HG02571 (cell line): Measurements from ENCODE around the gene MXRA8.
A peak's percentile ranks its signal among the peaks of the same experiment; 100 is the strongest.
"Not testable (repeated sequence)": the region's sequence is repeated elsewhere in the genome, so short reads cannot be mapped to it uniquely, and the experiment has no call there.

ENCODE experiments used
- ATAC-seq: cut with Tn5 transposase; IDR thresholded peaks from one replicate; pipeline ENCODE4 v1.9.1; 2021; ENCODE audit warnings: mild to moderate bottlenecking, moderate library complexity; ENCODE audit not compliant: unreplicated experiment

The MXRA8 gene, protein sequence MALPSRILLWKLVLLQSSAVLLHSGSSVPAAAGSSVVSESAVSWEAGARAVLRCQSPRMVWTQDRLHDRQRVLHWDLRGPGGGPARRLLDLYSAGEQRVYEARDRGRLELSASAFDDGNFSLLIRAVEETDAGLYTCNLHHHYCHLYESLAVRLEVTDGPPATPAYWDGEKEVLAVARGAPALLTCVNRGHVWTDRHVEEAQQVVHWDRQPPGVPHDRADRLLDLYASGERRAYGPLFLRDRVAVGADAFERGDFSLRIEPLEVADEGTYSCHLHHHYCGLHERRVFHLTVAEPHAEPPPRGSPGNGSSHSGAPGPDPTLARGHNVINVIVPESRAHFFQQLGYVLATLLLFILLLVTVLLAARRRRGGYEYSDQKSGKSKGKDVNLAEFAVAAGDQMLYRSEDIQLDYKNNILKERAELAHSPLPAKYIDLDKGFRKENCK

DNA sequence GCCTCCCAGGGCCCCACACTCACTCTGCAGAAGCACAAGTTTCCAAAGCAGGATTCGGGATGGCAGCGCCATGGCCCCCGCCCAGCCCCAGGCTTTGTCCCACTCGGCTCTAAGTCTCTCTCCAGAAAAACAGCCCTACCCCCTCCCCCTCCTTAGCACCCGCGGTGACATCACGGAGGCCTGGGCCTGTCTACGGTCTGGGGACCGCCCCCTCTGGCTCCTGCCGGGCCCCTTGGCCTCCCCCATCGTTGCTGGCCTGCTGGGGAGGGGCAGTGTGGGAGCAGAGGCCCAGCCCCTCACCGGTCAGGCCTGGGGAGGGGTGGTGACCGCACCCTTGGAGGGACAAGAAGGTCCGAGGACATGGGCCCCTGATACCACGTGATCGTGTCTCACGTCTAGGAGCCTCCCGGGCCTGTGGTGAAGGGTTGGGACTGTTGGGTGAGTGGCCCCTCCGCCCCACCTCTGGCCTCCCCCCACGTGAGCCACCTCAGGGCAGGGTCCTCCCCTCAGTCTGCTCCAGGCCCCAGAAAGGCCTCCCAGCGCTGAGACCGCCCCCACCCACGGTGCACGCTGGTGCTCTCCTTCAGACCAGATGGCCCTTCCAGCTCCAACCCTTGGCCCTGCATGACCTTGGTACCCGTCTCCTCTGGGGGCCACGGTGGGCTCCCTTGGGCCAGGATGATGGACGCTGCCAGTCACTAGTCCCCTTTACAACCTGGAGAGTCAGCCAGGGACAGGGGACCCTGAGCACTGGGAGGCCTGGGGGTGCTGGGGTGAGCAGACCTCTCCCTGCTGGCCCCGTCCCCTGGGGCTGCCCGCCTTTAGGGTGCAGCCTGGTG is at the start of gene MXRA8:
TSS of gene MXRA8 (minus strand) at position 123 of the 839 bp plus-strand sequence. CDS start at position 72, 51 bp downstream.
- ATAC-seq = no peak

DNA sequence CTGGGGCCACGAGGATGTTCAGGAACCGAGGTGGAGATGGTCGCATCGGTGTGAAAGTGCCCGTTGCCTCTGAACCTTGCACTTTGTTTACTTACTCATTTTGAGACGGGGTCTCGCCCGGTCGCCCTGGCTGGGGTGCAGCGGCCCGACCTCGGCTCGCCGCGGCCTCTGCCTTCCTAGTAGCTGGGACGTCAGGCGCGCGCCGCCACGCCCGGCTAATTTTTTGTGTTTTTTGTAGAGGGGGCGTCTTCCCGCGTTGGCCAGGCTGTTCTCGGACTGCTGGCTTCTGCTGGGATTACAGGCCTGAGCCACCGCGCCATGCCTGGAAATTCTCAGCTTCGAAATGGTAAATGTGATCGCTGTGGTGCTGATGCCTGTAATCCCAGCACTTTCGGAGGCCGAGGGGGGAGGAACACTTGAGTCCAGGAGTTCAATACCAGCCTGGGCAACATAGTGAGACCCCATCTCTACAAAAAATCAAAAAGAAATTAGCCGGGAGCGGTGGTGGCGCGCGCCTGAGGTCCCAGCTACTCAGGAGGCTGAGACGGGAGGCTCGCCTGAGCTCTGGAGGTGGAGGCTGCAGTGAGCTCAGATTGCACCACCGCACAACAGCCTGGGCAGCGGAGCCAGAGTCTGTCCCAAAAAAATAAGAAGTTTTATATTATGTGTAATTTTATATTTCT is 49.4 kb upstream of the MXRA8 start:
- ATAC-seq = peak; percentile 17

DNA sequence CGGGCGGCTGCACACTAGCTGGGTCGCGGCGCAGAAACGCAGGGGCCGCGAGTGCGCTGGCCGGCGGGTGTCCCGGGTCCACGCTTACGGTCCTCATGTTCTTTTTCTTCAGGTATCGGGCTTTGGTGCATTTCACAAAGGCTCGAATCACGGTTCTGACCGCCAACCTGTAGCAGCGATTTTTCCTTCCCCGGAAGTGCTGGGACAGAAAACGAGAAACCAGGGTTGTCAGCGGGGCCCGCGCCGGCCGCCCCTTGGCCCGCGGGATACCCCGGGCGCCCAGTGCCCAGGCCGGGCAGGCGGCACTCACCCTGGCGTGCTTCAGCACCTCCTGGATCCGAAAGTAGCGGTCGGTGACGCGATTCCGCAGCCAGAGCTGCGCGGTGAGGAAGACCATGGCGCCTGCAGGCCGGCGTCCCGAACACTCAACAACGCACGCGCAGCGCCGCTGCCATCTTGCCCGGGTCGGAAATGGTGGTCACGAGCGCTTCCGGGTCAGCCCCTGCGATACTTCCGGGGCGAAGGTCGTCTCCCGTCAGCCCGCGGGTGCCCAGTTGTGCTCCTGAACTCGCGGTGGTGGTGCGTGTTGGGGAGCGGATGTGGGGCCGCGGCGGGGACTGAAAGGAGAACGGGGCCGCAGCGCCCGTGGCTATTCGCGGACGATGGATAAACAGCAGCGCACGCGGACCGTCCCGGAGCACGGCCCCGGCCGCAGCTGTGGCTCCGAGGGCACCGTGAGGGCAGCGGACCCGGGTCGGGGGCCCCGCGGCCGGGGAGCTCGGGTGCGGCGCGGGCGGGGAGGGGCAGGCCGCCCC is 48.7 kb upstream of the MXRA8 start, which contains the start of gene MRPL20:
TSS of gene MRPL20 (minus strand) at position 473 of the 815 bp plus-strand sequence. CDS start at position 397, 76 bp downstream.
- peak; percentile 93 for ATAC-seq

DNA sequence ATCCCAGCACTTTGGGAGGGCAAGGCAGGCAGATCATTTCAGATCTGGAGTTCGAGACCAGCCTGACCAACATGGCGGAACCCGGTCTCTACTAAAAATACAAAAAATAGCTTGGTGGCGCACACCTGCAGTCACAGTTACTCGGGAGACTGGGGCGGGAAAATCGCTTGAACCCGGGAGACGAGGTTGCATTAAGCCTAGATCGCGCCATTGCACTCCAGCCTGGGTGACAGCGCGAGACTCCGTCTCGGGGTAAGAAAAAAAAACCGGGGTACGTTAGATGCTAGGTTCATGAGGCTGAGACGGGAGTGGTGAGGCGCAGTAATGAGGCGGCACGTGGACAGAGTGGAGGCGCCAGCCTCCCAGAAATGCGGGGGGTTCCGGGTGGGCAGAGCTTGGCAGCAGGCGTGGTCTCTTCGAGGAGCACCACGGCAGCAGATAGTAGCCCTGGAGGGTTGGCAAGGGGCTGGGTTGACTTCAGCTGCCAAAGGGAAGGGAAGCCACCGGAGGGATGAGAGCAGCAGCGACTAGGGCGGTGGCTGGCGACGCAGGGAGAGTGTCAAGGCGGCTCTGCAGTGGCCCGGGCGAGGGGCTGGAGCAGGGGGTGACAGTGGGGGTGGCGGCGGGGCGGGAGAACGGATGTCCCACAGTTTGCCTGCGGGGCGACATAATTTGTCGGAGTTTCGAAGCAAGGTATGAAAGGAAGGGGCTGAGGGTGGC is 47.9 kb upstream of the MXRA8 start:
- ATAC-seq = no peak

DNA sequence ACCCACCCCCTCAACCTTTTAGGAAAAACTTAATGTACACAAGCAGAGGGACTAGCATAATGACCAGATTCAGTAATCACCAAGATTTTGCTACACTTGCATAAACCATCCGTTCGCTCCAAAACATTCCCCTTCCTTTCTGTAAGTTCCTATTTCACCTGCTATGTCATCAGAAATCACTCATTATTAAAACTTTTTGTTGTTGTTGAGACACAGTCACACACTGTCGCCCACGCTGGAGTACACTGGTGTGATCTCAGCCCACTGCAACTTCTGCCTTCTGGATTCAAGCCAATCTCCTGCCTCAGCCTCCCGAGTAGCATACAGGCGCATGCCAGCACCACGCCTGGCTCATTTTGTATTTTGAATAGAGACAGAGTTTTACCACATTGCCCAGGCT is 45.3 kb upstream of the MXRA8 start:
- no peak for ATAC-seq

DNA sequence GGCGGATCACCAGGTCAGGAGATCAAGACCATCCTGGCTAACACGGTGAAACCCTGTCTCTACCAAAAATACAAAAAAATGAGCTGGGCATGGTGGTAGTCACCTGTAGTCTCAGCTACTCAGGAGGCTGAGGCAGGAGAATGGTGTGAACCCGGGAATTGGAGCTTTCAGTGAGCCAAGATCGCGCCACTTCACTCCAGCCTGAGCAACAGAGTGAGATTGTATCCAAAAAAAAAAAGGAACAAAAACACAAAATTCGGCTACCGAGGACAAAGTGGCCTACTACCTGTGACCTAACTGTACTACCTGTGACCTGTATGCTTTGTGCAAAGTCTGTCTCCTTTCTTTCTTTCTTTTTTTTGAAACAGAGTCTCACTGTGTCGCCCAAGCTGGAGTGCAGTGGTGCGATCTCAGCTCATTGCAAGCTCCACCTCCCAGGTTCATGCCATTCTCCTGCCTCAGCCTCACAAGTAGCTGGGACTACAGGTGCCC is 44.6 kb upstream of the MXRA8 start:
- not testable (repeated sequence) for ATAC-seq

DNA sequence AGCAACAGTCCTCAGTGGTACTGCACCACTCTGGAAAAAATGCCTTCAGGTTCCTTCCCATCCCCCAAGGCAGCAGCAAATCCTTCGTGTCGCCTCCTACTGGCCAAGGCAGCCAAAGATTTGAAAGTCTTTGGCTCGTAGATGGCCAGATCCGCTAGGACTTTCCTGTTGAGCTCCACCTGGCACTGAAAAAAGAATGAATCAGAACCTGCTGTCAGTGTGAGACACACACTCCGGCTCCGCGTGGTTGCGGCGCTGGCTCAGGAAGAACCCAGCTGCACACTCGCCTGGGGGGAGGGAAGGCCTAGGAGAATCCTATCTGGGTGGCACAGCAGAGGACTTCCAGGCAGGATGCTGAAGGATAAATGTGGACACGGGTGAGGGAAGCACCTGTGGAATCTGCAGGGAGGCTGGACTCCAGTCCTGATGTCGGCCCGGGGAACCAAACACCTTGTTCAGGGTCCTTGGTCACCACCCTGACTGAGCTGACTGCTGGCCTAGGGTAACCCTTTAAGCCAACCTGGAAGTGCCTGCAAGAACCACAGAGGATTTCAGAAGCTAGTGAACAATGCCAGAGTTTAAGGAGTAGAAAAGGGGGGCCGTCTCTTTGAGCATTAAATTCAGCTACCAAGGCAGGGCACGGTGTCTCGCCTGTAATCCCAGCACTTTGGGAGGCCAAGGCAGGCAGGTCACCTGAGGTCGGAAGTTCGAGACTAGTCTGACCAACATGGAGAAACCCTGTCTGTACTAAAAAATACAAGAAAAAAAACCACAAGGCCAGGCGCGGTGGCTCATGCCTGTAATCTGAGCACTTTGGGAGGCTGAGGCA is 43.9 kb upstream of the MXRA8 start:
- ATAC-seq = no peak

DNA sequence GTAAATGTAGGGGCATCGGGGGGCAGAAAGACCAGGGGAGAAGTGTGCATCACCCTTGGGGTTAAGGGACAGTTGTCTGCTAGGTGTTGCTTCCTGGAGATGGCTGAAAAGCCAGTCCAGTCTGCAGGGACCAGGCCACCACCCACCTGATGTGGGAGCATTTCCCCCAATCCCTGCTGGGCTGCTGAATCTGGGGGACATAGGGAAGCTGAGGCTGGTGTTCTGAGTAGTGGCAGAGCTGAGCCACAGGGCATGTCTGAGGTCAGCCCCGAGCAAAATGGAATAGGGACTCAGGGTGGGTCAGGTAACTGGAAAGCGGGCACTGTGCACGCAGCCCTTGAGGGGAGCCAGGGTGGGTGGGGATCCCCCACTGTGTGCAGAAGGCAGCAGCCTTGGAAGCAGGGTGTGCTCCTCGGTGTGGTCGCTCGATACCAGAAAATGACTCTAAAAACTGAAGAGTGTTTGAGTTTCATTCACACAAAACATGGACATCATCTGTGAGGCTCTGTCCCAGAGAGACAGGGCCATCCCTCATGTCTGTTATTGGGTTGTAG is 43.2 kb upstream of the MXRA8 start:
- no peak for ATAC-seq

DNA sequence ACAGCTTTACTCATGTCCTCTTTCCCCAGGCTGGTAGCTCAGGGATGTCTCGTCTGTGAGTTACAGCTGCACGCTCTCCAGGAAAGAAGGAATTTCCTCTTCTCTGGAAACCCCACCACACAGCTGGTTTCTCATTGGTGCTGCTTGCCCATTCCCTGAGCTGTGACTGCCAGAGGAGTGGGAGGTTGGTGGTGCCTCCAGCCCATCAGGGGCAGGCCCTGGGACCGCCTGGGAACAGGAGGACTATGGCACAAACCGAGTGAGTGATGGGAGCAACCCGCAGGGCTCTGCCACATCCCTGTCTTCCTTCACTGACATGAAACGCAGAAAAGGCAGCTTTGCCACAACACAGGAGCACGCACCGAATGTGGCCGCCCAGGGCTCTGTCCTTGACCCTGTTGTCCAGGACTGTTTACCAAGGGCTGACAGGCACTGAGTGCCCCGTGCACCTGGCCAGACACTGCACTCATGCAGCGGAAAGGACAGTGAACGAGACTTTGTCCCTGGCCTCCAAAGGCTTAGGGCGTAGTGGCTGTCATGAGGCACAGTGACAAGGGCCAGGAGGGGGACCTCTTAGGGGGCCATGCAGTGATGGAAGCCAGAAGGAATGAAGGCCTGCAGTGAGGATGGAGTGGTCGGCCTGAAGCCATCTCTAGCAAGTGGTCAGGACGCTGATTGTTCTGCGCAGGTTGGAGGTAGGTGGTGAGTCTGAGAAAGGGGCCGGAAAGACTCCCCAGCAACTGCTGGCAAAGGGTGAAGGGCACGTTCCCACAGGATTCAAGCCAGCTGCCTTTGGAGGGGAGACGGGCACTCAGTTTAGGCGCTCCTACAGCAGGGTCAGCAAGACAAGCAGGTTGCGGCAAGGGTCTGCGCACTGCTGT is 42.5 kb upstream of the MXRA8 start:
- ATAC-seq = no peak

DNA sequence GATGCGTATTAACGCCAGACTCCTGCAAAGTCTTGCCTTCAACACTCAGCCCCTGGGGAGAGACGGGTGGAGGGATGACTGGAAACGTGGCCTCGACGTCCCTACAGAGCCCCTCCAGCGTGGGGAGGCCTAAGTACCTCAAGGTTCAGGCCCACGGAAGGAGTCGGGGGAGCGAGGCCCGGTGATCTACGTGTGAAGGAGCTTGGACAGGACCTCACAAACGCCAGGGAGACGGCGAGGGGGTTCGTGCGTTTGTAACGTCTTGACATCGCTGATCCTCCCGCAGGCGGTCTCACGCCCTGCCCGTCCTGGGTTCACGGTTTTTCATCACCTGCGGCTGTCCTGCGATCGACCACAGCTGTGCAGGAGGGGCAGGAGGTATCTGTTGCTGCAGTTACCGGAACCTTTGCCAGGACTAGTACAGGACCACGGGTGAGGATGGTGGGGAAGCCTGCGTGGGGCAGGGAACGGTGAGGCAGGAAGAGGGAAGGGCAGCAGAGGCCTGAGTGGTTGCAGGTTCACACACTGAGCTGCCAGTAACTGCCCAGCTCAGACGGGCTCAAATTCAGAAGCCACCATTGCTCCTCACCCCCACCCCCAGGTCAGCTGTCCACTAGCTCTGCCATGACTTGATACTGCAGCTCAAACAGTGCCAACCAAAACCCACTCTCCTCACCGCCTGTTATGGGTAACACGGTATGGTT is 41.7 kb upstream of the MXRA8 start:
- ATAC-seq = peak; percentile 6

DNA sequence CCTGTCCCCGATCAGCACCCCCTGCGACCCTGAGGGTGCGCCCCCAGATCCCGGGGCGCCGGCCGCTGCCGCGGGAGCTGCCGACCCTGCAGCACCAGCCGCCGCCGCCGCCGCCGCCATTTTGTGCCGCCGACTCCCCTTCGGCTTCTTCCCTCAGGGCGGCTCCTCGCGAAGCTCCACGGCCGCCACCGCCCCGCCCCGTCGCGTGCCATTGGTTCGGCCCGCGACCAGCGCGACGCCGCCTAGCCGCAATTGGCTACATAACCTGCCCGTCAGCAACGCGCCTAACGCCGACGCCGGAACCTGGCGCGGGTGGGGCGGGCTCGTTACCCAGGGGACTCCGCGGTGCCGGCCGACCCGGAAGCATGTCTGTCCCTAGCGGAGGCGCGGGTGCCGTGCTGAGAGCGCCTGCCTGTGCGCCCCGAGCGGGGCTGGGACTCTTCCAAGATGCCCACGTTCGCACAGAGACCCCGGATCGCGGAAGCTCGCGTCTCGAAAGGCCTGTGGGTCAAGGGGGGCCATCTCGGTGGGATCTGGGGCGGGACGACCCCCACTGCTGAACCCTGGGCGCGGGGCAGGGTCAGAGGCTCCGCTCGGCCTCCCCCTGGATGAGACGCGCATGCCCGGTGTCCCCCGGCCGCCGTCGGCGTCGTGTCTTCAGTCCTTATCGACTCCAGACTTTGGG is 41.0 kb upstream of the MXRA8 start, which contains the start of gene CCNL2:
TSS of gene CCNL2 (minus strand) at position 149 of the 685 bp plus-strand sequence. CDS start at position 120, 29 bp downstream.
- ATAC-seq = peak; percentile 85

DNA sequence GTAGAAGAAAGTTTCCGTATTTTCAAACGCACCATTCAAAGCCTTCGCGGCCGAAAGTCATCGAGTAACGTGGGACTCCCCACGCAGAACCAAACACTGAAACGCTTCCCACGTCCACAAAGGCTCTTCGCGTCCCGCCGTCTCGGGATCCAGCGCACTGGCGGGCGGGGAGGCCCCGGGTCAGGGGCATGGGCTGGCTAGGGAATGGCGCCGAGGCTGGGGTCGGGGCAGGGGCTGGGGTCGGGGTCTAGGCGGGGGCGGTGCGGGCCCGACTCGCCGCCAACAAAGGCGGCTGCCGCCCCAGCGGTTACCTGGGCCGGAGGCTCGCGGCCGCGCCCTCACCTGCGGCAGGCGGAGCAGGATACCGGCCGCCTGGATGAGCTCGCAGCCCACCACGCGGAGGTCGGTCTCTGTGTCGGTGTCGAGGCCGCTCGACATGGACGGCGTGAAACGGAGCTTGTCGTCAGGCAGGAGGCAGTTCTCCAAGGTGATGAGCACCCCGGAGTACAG is 40.4 kb upstream of the MXRA8 start:
- ATAC-seq = peak; percentile 3

DNA sequence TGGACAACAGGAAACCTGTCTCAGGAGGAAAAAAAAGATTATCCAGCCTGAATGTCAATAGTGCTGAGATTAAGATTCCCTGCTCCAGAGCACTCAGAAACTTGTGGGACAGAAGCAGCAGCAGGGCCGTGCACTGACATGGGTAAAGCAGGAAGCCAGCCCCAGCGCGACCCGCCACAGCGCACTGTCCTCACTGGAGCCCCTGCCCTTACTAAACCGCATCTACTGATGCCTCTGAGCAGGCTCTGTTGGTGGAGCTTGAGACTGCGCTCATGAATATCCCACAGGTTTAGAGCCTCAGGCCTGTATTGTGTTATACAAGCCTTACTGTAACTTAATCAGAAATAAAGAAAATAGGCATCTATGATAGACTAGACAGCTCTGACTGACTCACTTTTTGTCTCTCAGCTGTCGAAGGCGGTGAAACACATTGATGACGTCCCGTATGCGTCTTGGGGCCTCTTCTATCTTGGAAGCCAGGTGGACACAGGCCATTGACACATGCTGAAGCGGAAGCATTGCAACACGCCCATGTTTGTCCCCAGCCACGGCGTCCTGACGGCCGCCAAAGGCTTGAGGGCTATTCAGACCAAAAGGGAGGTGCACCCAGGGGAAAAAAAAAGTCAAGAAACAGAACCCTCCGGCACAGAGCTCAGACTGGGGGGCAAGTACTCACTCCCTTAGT is 39.6 kb upstream of the MXRA8 start:
- no peak for ATAC-seq

DNA sequence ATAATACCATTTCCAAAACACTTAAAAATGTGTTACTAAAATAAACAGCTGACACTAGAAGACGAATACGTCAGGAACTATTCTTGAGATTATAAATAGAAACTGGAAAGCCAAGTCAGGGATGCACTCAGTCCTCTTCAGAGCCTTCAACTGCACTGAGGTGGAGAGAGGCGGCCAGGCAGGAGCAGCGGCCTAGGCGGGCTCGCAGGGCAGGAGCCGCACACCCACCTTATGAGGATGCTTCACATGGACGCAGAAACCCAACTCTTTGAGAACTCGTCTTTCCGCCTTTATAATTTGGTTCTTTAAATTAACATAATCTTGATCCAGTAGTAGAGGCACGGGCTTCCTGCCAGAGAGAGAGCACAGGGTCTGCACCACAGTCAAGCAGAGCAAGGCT is 36.8 kb upstream of the MXRA8 start:
- ATAC-seq = no peak

DNA sequence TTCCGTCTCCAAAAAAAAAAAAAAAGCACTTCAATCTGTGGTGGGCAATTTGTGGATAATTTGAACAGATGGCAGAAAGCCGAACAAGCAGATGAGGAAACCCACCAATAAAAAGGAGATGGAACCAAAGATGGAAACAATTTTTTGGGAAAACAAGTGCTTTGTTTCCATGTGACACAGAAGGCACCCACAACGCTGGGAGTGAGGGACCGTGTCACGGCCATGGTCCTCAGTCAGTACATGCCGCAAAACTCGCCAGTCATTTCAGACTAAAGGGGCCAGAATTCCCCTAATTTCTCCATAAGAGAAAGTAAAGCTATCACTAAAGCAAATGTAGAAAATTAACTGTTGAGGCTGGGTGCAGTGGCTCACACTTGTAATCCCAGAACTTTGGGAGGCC is 35.8 kb upstream of the MXRA8 start:
- no peak for ATAC-seq
